T-helper 17 cell (primary cell): ENCODE data around the gene PLCB4. TPM values are rescaled to one million over a fixed set of nuclear protein-coding genes. Genes with fewer than 3 reads are reported as not detected.

Experiments used
- ATAC-seq: fragments of 150-1000 bp; cut with Tn5 transposase; 2 replicates; pipeline ENCODE4 v1.10.0; 2021; ENCODE audit warnings: mild to moderate bottlenecking, moderate library complexity
- DNase-seq, 3 donors: peaks; one replicate each; pipeline versions ENCODE4 v3.0.0 to v3.0.0-alpha.2; 2020 to 2021
- H3K9me3 ChIP-seq: one replicate; pipeline ENCODE4 v1.7.0; 2013; ENCODE audit warnings: low read length, mild to moderate bottlenecking; ENCODE audit not compliant: control insufficient read depth, poor library complexity, severe bottlenecking
- H3K27ac Mint-ChIP-seq: one replicate; pipeline ENCODE4 v1.8.0; 2022; ENCODE audit warnings: mild to moderate bottlenecking, moderate library complexity, mixed read lengths
- H3K27me3 Mint-ChIP-seq: one replicate; pipeline ENCODE4 v1.8.0; 2022; ENCODE audit warnings: mixed read lengths
- H3K36me3 Mint-ChIP-seq: one replicate; pipeline ENCODE4 v1.8.0; 2022; ENCODE audit warnings: low read depth, mixed read lengths
- H3K4me1 Mint-ChIP-seq: one replicate; pipeline ENCODE4 v1.8.0; 2022; ENCODE audit warnings: mild to moderate bottlenecking, mixed read lengths
- H3K4me3 Mint-ChIP-seq: one replicate; pipeline ENCODE4 v1.8.0; 2022; ENCODE audit warnings: mild to moderate bottlenecking, moderate library complexity, mixed read lengths
- total RNA-seq, 4 donors: library from RNA in 2 of 4; stranded (reverse) in 2 of 4; gene quantifications; one replicate each; pipeline ENCODE4 v1.2.3 and lab custom pipeline; 2022 to 2026

The PLCB4 gene
- total RNA-seq, 2 donors from 2014 or later, result 0.52 TPM; not detected in 1

DNA sequence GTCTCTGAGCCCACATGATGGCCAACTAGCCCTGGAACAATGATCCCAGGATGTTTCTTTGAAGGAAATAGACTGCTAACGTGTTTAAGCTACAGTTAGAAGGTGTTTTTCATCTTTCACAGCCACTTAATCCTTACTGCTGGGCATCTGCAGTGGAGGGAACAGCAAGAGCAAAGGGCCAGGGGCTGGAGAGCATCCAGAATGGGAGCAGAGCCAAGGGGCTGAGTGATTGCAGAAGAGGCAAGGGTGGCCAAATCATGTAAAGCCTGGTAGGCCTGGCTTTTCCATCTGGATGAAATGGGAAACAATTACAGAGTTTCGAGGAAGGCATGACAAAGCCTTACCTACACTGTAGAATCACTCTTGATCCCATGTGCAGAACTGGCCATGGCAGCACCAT lies 426.8 kb downstream of the PLCB4 start:
- no peak overlapping the region for H3K4me3 Mint-ChIP-seq
- H3K36me3 Mint-ChIP-seq, result no peaks in the 10 kb centered on the region

DNA sequence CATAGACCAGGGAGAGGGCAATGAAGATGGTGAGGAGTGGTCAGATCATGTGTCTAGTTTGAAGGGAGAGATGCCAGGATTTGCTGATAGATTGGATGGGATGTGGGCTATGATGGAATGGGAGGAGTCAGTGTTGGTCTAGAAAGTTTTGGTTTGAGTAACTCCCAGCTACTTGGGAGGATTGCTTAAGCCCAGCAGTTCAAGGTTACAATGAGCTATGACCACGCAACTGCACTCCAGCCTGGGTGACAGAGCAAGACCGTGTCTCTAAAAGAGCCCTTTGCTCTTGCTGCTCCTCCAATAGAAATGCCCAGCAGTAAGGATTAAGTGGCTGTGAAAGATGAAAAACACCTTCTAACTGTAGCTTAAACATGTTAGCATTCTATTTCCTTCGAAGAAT lies 427.3 kb downstream of the PLCB4 start:
- Mint-ChIP-seq H3K4me1 (no peaks in the 10 kb centered on the region), H3K27me3 (no peaks in the 10 kb centered on the region), H3K27ac (no peak overlapping the region), H3K36me3 (no peaks in the 10 kb centered on the region), H3K4me3 (no peak overlapping the region)
- DNase-seq (no peak), ATAC-seq (no peak)
- H3K9me3 ChIP-seq, result no peaks in the 10 kb centered on the region

More for the DNA sequence above, 426.8 kb downstream of the PLCB4 start:
- DNase-seq, result no peak
- Mint-ChIP-seq H3K27ac (no peak overlapping the region), H3K27me3 (no peaks in the 10 kb centered on the region), H3K4me1 (no peaks in the 10 kb centered on the region)
- ATAC-seq, result no peak
- no peaks in the 10 kb centered on the region for H3K9me3 ChIP-seq

DNA sequence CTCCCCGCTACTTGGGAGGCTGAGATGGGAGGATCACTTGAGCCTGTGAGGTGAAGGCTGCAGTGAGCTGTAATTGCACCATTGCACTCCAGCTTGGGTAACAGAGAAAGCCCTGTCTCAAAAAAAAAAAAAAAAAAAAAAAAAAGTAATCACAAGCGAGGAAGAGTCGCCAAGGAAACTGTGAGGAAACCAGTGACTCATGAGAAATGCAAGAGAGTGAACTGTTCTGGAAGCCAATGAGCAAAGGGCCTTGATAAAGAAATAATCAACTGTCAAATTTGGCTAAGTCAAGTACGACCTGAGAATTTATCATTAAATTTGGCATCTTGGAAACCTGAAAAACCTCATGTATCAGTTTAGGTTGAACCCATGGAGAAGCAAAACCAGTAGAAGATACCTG lies 429.4 kb downstream of the PLCB4 start:
- Mint-ChIP-seq H3K4me3 (no peak overlapping the region), H3K36me3 (no peaks in the 10 kb centered on the region), H3K27ac (no peak overlapping the region), H3K4me1 (no peaks in the 10 kb centered on the region), H3K27me3 (no peaks in the 10 kb centered on the region)
- peaks cover 3% of the 10 kb centered on the region for H3K9me3 ChIP-seq
- DNase-seq, result no peak
- ATAC-seq, result no peak

DNA sequence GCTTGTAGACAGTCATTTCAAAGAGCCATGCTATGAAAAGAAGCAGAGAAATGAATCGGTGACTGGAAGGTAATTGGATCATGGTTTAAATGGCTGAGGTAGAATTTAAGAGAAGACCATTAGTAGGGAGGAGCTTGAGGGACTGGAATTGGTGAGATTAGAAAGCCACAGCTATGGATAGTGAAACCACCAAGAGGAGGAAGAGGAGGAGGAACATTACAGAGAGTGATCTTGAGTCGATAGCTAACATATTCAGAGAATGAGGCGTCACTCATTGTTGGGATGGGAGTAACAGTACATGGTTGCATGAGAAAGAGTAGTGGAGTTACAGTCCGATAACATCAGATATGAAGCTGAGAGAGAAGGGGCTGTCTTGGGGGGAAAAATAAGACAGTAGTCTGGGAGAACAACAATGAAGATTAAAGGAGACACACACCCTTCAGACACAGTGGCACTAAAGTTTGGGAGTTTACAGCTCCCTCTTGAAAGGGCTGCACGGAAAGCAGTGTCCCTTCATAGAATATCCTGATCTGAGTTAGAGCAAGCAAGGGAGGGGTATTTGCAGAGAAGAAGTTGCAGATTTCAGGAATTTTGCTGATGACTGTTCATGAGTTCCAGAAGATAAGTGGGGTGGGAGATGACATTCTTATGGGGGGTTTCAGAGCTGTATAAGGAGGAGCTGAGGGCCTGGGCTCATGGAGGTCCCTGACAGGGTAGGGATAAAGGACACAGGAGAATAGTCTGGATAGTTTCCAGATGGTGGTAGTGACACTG lies 430.4 kb downstream of the PLCB4 start:
- no peaks in the 10 kb centered on the region for H3K4me1 Mint-ChIP-seq
- ATAC-seq (no peak), DNase-seq (no peak)
- no peaks in the 10 kb centered on the region for H3K27me3 Mint-ChIP-seq
- peaks cover 3% of the 10 kb centered on the region for H3K9me3 ChIP-seq
- no peak overlapping the region for H3K4me3 Mint-ChIP-seq
- H3K36me3 Mint-ChIP-seq, result no peaks in the 10 kb centered on the region
- no peak overlapping the region for H3K27ac Mint-ChIP-seq

DNA sequence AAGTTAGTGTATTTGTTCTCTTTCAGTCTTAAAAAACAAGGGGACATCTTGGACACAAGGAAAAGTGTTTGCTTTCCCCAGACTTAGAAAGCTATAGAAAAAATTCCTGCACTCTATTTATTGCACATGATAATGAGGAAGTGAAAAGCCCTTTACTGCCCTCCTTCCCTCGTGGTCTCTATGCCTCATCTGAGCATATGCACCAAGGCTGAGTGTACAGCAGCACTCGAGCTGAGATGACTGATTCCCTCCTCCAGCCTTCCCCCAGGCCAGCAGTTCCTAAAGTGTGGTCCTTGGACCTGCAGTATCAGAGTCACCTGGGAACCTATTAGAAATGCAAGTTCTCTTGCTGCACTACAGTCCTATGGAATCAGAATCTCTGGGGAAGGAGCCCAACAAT lies 431.2 kb downstream of the PLCB4 start:
- Mint-ChIP-seq H3K27ac (no peak overlapping the region), H3K4me3 (no peak overlapping the region), H3K36me3 (no peaks in the 10 kb centered on the region), H3K27me3 (no peaks in the 10 kb centered on the region), H3K4me1 (no peaks in the 10 kb centered on the region)
- ATAC-seq, result no peak
- H3K9me3 ChIP-seq, result peaks cover 3% of the 10 kb centered on the region
- no peak for DNase-seq

DNA sequence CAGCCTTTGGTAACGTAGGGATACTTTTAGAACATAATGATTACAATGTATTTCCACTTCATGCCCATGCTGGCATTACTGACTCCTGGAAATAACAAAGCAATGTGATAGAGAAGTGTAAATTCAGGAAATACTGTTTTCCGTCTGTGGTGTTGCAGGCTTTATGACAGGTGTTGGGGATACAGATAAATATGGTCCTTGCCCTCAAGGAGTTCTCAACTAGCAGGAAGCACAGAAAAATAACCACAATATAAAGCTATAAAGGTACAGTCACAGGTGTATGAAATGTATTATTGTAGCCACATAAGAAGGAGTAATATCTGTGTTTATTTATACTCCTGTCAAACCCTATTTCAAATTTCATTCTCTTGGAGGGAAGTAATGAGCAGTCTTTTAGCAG lies 432.6 kb downstream of the PLCB4 start:
- ATAC-seq (no peak), DNase-seq (no peak)
- H3K4me1 Mint-ChIP-seq, result no peaks in the 10 kb centered on the region
- no peaks in the 10 kb centered on the region for H3K36me3 Mint-ChIP-seq
- H3K27ac Mint-ChIP-seq, result no peak overlapping the region
- no peak overlapping the region for H3K4me3 Mint-ChIP-seq
- peaks cover 3% of the 10 kb centered on the region for H3K9me3 ChIP-seq
- H3K27me3 Mint-ChIP-seq, result peaks cover 9% of the 10 kb centered on the region

DNA sequence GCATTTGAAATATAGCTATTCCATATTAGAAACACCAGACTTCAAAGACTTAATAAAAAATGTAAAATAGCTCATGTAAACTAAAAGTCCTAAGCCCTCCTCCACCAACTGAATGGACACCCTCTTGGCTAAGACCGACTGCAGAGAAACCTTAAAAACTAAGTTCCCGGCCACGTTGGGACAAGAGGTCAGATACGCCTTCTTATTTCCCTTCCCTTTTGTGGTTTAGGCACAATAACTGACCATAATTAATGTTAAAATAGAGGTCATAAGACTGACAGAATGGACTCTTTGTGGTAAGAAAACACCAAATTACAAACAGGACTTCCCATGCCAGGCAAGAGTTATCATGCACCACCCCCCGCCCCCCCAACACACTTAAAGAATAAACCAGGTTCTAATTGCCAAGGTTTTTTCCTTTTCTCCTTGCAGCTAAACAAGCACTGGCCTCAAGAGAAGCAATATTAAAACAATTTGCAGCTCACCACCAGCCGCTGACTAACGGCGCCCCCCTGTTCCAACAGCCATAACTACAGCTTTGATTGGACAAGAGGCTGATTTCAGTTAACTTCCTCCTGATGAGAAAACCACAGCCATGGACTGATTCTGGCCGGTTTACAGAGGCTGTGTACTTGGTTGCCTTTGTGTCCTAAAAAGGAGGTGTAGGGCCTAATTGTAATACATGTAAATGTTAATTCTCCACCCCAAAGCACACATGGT lies 434.8 kb downstream of the PLCB4 start:
- ATAC-seq, result no peak
- H3K9me3 ChIP-seq, result peaks cover 3% of the 10 kb centered on the region
- H3K36me3 Mint-ChIP-seq, result peaks cover 2% of the 10 kb centered on the region
- DNase-seq, result no peak
- peaks cover 25% of the 10 kb centered on the region for H3K27me3 Mint-ChIP-seq
- H3K4me1 Mint-ChIP-seq, result no peaks in the 10 kb centered on the region
- H3K4me3 Mint-ChIP-seq, result no peak overlapping the region
- no peak overlapping the region for H3K27ac Mint-ChIP-seq

DNA sequence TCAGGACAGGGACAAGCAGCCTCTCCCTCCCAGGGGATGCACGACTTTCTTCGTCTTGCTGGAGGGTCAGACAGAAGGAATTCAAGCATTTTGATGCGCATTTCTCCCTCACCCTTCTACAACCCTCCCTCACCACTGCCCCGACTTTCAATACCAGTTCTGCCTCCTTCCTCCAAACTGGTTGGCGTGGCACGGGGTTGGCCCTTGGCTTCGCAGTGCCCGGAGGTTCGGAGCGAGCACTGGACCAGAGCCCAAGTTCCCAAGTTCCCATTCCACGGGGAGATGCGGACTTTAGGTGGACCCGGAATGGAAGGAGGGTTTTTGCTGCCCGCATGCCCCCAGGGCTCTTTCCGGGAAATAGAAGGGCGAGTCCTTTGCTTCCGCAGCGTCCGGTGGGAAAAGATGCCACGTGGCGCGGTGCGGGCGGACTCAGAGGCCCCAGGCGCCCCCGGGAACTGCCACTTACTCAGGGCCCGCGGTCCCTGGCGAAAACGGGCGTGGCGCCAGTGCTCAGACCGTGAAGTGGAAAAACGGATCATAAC lies 437.5 kb downstream of the PLCB4 start:
- no peak overlapping the region for H3K4me3 Mint-ChIP-seq
- peaks cover 8% of the 10 kb centered on the region for H3K36me3 Mint-ChIP-seq
- ATAC-seq (no peak), DNase-seq (no peak)
- H3K4me1 Mint-ChIP-seq, result no peaks in the 10 kb centered on the region
- H3K27ac Mint-ChIP-seq, result no peak overlapping the region
- peaks cover 3% of the 10 kb centered on the region for H3K9me3 ChIP-seq
- H3K27me3 Mint-ChIP-seq, result peaks cover 39% of the 10 kb centered on the region

DNA sequence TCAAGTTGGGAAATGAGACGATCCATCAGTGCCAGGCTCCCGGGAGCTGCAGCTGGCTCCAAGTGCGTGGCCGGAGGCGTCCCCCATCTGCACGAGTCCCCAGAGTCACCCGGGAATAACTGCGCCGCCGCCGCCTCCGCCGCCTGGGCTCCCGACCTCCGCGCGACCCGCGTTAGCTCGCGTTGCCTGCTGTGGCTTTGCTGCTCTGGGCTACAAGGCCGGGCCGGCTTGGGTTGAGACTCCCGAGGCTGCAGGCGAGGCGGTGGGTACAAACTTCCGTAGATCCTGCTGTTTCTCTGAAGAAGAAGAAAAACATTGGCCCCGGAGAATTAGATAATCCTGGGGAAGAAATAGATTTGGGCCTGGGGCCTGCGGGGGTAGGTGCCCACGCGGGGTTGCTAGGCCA lies 438.1 kb downstream of the PLCB4 start:
- H3K27ac Mint-ChIP-seq, result no peak overlapping the region
- H3K27me3 Mint-ChIP-seq, result peaks cover 44% of the 10 kb centered on the region
- no peak overlapping the region for H3K4me3 Mint-ChIP-seq
- DNase-seq (no peak), ATAC-seq (no peak)
- no peaks in the 10 kb centered on the region for H3K4me1 Mint-ChIP-seq
- H3K36me3 Mint-ChIP-seq, result peaks cover 8% of the 10 kb centered on the region
- H3K9me3 ChIP-seq, result peaks cover 3% of the 10 kb centered on the region

DNA sequence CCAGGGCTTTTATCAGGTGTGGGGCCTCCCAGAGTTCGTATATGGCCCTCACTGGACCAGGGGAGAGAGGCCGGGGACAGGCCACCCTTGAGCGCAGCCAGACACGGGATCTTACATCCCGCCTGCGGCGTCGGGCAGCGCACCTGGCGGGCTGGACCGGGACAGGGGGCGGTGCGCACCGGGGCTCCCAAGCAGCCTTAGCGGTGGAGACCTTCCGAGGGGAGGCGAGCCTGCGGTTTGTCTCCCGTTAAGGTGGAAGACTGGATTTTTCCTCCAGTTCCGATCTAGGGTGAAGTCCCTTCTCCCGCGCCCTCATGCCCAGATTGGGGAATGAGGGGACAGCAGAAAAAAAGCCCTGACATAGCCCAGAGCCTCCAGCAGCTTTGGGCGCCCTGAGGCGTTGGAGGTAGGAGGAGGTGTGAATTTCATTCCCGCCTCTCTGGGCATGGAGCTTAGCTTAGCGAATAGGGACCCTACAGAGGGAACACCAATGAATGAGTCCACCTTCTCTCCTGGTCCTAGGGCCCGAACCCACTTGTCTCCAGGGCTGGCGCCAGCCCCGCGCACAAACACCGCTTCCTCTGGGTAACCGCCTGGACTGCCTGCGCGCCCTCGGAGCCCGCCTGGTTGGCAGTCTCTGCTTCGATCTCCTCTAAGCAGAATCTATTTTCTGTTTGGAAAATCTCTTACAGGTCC lies 438.8 kb downstream of the PLCB4 start:
- no peaks in the 10 kb centered on the region for H3K4me1 Mint-ChIP-seq
- peaks cover 3% of the 10 kb centered on the region for H3K9me3 ChIP-seq
- ATAC-seq (no peak), DNase-seq (no peak)
- peaks cover 48% of the 10 kb centered on the region for H3K27me3 Mint-ChIP-seq
- no peak overlapping the region for H3K4me3 Mint-ChIP-seq
- H3K27ac Mint-ChIP-seq, result no peak overlapping the region
- peaks cover 8% of the 10 kb centered on the region for H3K36me3 Mint-ChIP-seq

DNA sequence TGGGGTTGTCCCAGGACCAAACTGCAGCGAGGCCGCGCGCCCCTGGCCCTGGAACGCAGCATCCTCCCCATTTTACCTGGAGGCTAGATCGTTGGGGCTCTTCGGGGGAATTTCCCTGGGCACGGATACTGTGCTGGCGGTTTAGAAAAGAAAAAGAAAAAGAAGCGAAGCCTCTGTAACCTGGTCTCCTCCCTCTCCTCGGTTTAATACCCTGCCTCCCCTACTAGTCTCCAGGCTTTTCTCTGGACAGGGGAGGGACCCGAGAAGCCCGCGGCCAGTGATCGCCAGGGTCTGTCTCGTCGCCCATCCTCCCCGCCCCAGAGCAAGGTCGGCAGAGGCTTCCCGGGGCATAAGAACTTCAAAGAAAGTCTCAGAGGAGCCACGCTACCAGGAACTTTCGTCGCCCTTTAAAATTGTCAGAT lies 439.4 kb downstream of the PLCB4 start:
- ATAC-seq (no peak), DNase-seq (no peak)
- Mint-ChIP-seq H3K36me3 (peaks cover 8% of the 10 kb centered on the region), H3K27me3 (peaks cover 50% of the 10 kb centered on the region), H3K4me1 (no peaks in the 10 kb centered on the region), H3K27ac (no peak overlapping the region), H3K4me3 (no peak overlapping the region)
- H3K9me3 ChIP-seq, result no peaks in the 10 kb centered on the region

DNA sequence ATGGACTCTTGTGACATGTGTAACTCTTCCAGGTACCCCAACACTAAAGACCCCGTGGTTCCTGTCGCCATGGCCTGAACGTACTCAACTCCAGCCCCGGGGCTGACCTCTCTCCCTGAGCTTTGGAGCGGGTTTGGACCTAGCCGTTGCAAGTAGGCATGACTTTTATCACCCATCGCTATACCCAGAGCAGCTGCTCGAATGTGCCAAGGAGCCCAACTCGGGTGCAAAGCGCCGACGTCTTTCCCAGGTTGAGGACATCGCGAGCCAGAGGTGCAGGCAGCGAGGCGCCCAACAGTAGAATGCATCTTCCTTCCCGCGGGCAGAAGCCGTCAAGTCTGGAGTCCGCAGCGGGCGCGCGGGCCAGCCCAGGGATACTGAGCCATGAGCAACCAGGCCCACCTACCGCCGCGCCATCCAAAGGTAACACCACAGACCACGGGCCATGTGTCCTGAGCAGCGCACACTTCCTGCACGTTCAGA lies 439.9 kb downstream of the PLCB4 start:
- peaks cover 8% of the 10 kb centered on the region for H3K36me3 Mint-ChIP-seq
- no peaks in the 10 kb centered on the region for H3K9me3 ChIP-seq
- no peak overlapping the region for H3K4me3 Mint-ChIP-seq
- H3K27me3 Mint-ChIP-seq, result peaks cover 52% of the 10 kb centered on the region
- ATAC-seq (no peak), DNase-seq (no peak)
- H3K4me1 Mint-ChIP-seq, result no peaks in the 10 kb centered on the region
- no peak overlapping the region for H3K27ac Mint-ChIP-seq

DNA sequence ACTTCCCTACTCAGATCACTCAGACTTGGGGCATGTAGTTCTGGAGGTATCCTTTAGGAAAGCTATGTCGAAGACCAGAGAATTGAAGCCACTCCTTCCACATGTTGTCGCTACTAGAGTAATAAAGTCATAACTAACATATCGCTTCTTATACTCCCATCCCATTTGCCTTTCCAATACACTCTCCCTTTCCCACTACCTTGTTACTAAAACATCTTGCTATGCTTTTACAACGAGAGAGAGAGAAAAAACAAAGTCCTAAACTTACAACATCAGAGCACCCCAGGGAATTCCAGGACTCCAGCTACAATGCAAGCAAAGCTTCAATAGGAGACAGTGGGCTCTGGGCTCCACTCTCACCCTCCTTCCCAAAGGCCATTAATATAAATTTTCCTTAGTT lies 440.4 kb downstream of the PLCB4 start:
- Mint-ChIP-seq H3K27me3 (peaks cover 57% of the 10 kb centered on the region), H3K4me3 (no peak overlapping the region), H3K36me3 (peaks cover 8% of the 10 kb centered on the region), H3K27ac (no peak overlapping the region), H3K4me1 (no peaks in the 10 kb centered on the region)
- no peaks in the 10 kb centered on the region for H3K9me3 ChIP-seq
- DNase-seq (no peak), ATAC-seq (no peak)
